ENCODE data around the gene USP10. TPM values are rescaled to one million over a fixed set of nuclear protein-coding genes. Genes with fewer than 3 reads are reported as not detected.

USP10 gene
- total RNA-seq, 1 donor from 2014 or later = 107 TPM

DNA sequence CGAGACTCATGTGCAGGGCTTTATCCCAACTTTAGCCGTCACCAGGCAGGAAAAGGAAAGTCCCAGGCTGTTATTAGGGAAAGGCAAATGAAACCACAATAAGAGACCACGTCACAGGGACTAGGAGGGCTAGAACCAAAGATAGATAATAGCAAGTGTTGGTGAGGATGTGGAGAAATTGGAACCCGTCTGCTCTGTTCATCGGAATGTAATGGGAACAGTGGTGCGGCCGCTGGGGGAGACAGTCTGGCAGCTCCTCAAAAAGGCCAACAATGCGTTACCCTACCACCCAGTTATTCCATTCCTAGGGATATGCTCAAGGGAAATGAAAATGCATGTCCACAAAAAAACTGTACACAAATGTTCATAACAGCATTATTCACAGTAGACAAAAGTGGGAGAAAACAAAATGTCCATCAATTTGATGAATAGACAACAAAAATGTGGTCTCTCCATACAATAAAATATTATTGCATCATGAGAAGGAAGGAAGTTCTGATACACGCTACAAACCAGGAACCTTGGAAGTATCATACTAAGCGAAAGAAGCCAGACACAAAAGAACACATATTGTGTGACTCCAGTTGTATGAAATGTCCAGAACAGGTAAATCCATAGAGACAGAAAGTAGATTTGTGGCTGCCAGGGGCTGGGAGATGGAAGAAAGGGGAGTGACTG is 19.5 kb upstream of the USP10 start:
- H3K27ac ChIP-seq (ENCODE audit: low read depth, low read length) = no peak overlapping the region
- no peaks in the 10 kb centered on the region for H3K4me1 Mint-ChIP-seq (ENCODE audit: low read depth, unreplicated experiment)
- no peaks in the 10 kb centered on the region for H3K4me1 ChIP-seq (ENCODE audit: insufficient read depth, low read length)
- DNase-seq (ENCODE audit: low read depth) = no peak
- no peak overlapping the region for H3K27ac Mint-ChIP-seq (ENCODE audit: unreplicated experiment)
- H2AFZ ChIP-seq (ENCODE audit: low read depth, low read length) = no peak overlapping the region
- peaks cover 24% of the 10 kb centered on the region for H3K27me3 Mint-ChIP-seq (ENCODE audit: low read depth, unreplicated experiment)
- no peaks in the 10 kb centered on the region for H3K27me3 ChIP-seq (ENCODE audit: insufficient read depth, low read length)
- H3K36me3 Mint-ChIP-seq (ENCODE audit: low read depth, unreplicated experiment) = no peaks in the 10 kb centered on the region
- TF ChIP-seq EZH2 (IDR thresholded peaks at IDR 0.05; ENCODE audit: insufficient read depth, low read length) = no peak
- FAIRE-seq = no peak
- no peaks in the 10 kb centered on the region for H3K36me3 ChIP-seq (ENCODE audit: insufficient read depth, low read length)
- H3K9me3 ChIP-seq (ENCODE audit: insufficient read depth, low read depth, low read length) = no peaks in the 10 kb centered on the region
- H4K20me1 ChIP-seq (ENCODE audit: insufficient read depth, low read length) = no peaks in the 10 kb centered on the region
- no peak overlapping the region for H3K4me3 ChIP-seq (ENCODE audit: insufficient read depth, low read depth, low read length)
- peaks cover 2% of the 10 kb centered on the region for H3K9me3 Mint-ChIP-seq (ENCODE audit: unreplicated experiment)
- H3K4me2 ChIP-seq (ENCODE audit: low read length) = no peak overlapping the region
- H3K79me2 ChIP-seq (ENCODE audit: insufficient read depth, low read length) = no peaks in the 10 kb centered on the region
- H3K9ac ChIP-seq (ENCODE audit: low read length) = no peak overlapping the region
- H3K4me3 Mint-ChIP-seq (ENCODE audit: unreplicated experiment) = no peak overlapping the region

DNA sequence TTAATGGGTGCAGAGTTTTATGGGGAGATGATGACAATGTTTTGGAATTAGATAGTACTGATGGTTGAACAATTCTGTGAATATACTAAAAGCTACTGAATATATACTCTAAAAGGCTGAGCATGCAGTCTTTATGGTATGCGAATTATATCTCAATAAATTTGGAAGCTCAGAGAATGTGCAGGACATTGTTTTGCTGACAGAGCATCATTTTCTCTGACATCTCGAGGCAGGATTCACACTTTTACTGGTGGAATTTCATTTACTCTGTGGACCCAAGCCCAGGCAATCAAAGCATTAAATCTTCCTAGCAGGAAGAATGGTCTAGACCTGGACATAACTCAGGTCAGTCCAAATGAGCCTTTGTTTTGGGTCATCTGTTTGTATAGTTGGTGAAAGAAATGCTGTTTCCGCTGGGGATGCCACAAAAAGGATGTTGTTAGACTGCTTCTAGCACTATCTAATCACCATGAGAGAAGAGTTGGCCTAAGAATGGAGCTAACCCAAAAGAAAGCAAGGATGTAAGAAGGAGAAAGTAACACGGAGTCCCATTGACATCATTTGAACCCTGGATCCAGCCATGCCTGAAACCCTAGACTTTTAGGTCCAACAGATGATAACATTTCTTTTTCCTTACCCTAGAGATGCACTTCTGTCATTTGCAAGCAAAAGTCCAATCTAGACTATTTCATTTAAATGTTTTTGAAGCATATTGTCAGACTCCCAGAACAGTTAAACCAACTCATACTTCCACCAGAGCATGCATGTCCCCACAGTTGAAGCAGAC is 18.8 kb upstream of the USP10 start:
- Mint-ChIP-seq H3K4me3 (ENCODE audit: unreplicated experiment) (no peak overlapping the region), H3K9me3 (ENCODE audit: unreplicated experiment) (peaks cover 2% of the 10 kb centered on the region), H3K4me1 (ENCODE audit: low read depth, unreplicated experiment) (no peaks in the 10 kb centered on the region), H3K27ac (ENCODE audit: unreplicated experiment) (no peak overlapping the region), H3K36me3 (ENCODE audit: low read depth, unreplicated experiment) (no peaks in the 10 kb centered on the region), H3K27me3 (ENCODE audit: low read depth, unreplicated experiment) (peaks cover 24% of the 10 kb centered on the region)
- Histone ChIP-seq H3K4me1 (ENCODE audit: insufficient read depth, low read length) (no peaks in the 10 kb centered on the region), H3K36me3 (ENCODE audit: insufficient read depth, low read length) (no peaks in the 10 kb centered on the region), H3K9me3 (ENCODE audit: insufficient read depth, low read depth, low read length) (no peaks in the 10 kb centered on the region), H3K79me2 (ENCODE audit: insufficient read depth, low read length) (no peaks in the 10 kb centered on the region), H4K20me1 (ENCODE audit: insufficient read depth, low read length) (no peaks in the 10 kb centered on the region), H3K9ac (ENCODE audit: low read length) (no peak overlapping the region), H3K4me3 (ENCODE audit: insufficient read depth, low read depth, low read length) (no peak overlapping the region), H2AFZ (ENCODE audit: low read depth, low read length) (no peak overlapping the region), H3K4me2 (ENCODE audit: low read length) (no peak overlapping the region), H3K27me3 (ENCODE audit: insufficient read depth, low read length) (no peaks in the 10 kb centered on the region), H3K27ac (ENCODE audit: low read depth, low read length) (no peak overlapping the region)
- TF ChIP-seq, protein P1, sequence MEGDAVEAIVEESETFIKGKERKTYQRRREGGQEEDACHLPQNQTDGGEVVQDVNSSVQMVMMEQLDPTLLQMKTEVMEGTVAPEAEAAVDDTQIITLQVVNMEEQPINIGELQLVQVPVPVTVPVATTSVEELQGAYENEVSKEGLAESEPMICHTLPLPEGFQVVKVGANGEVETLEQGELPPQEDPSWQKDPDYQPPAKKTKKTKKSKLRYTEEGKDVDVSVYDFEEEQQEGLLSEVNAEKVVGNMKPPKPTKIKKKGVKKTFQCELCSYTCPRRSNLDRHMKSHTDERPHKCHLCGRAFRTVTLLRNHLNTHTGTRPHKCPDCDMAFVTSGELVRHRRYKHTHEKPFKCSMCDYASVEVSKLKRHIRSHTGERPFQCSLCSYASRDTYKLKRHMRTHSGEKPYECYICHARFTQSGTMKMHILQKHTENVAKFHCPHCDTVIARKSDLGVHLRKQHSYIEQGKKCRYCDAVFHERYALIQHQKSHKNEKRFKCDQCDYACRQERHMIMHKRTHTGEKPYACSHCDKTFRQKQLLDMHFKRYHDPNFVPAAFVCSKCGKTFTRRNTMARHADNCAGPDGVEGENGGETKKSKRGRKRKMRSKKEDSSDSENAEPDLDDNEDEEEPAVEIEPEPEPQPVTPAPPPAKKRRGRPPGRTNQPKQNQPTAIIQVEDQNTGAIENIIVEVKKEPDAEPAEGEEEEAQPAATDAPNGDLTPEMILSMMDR (IDR thresholded peaks at IDR 0.05; ENCODE audit: insufficient read depth, low read depth, low read length) = no peak
- TF ChIP-seq EZH2 (IDR thresholded peaks at IDR 0.05; ENCODE audit: insufficient read depth, low read length) = no peak
- DNase-seq (ENCODE audit: low read depth) (no peak), FAIRE-seq (no peak)

DNA sequence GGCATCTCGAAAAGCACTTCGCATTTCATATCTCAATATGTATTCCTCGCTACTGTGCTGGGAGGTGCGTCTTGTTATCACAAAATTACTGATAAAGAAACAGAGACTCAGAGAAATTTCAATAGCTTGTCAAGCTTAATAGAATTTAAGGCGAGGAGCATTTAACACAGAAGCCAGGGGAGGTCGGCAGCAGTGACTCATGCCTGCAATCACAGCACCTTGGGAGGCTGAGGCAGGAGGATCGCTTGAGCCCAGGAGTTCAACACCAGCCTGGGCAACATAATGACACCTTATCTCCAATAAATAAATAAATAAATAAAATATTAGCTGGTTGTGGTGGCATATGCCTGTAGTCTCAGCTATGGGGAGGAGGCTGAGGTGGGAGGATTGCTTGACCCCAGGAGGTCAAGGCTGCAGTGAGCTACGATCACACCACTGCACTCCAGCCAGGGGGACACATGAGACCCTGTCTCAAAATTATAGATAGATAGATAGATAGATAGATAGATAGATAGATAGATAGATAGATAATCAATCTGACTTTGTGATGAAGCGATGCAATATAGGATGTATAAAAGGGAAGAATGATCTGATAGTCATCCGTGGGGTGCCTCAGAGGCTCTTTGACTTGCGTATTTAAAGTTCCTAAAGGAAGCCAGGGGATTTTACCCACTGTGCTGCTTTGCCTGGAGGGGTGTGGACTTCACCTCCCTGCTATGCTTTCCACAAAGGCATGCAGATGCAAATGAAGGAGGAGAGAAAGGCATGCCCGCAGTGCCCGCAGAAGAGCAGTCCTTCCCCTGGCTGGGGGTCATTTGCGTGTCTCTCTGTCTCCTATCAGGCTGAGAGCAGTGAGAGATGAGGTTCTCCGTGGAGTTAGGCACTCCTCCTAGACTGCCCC is 15.9 kb upstream of the USP10 start:
- Histone ChIP-seq H3K36me3 (ENCODE audit: insufficient read depth, low read length) (no peaks in the 10 kb centered on the region), H3K79me2 (ENCODE audit: insufficient read depth, low read length) (no peaks in the 10 kb centered on the region), H3K9me3 (ENCODE audit: insufficient read depth, low read depth, low read length) (no peaks in the 10 kb centered on the region), H3K27me3 (ENCODE audit: insufficient read depth, low read length) (no peaks in the 10 kb centered on the region), H3K4me3 (ENCODE audit: insufficient read depth, low read depth, low read length) (no peak overlapping the region), H3K4me2 (ENCODE audit: low read length) (no peak overlapping the region), H3K27ac (ENCODE audit: low read depth, low read length) (no peak overlapping the region), H3K4me1 (ENCODE audit: insufficient read depth, low read length) (peaks cover 6% of the 10 kb centered on the region), H2AFZ (ENCODE audit: low read depth, low read length) (no peak overlapping the region), H4K20me1 (ENCODE audit: insufficient read depth, low read length) (no peaks in the 10 kb centered on the region), H3K9ac (ENCODE audit: low read length) (no peak overlapping the region)
- DNase-seq (ENCODE audit: low read depth) (no peak), FAIRE-seq (no peak)
- TF ChIP-seq, protein P1 (IDR thresholded peaks at IDR 0.05; ENCODE audit: insufficient read depth, low read depth, low read length) = no peak
- no peak for TF ChIP-seq EZH2 (IDR thresholded peaks at IDR 0.05; ENCODE audit: insufficient read depth, low read length)
- peaks cover 10% of the 10 kb centered on the region for H3K27me3 Mint-ChIP-seq (ENCODE audit: low read depth, unreplicated experiment)
- H3K36me3 Mint-ChIP-seq (ENCODE audit: low read depth, unreplicated experiment) = peaks cover 2% of the 10 kb centered on the region
- peaks cover 2% of the 10 kb centered on the region for H3K9me3 Mint-ChIP-seq (ENCODE audit: unreplicated experiment)
- no peak overlapping the region for H3K27ac Mint-ChIP-seq (ENCODE audit: unreplicated experiment)
- H3K4me1 Mint-ChIP-seq (ENCODE audit: low read depth, unreplicated experiment) = peaks cover 8% of the 10 kb centered on the region
- no peak overlapping the region for H3K4me3 Mint-ChIP-seq (ENCODE audit: unreplicated experiment)
